Neural cell (in vitro differentiated cells): ENCODE data around the gene FARP2. TPM values are rescaled to one million over a fixed set of nuclear protein-coding genes. Genes with fewer than 3 reads are reported as not detected.

Experiments
- H2AFZ ChIP-seq: fragments of 200-600, 300-800 bp; sonication (generic), shearing (Covaris generic); 2 replicates; pipeline ENCODE4 v1.6.0; 2014; ENCODE audit warnings: low read depth, mild to moderate bottlenecking, antibody characterized with exemption, low read length, moderate library complexity
- H3F3A ChIP-seq: fragments of 200-600 bp; shearing (Covaris generic); 2 replicates; pipeline ENCODE4 v1.6.1; 2016; ENCODE audit warnings: mild to moderate bottlenecking, moderate library complexity, mixed read lengths, antibody characterized with exemption, low read length; ENCODE audit not compliant: insufficient read depth, poor library complexity, severe bottlenecking
- H3K27ac ChIP-seq: fragments of 200-600, 300-800 bp; sonication (generic), shearing (Covaris generic); 2 replicates; pipeline ENCODE4 v1.5.1; 2014; ENCODE audit warnings: mild to moderate bottlenecking, low read length, moderate library complexity
- H3K27me3 ChIP-seq: fragments of 300-800, 200-600 bp; sonication (generic), shearing (Covaris generic); 2 replicates; pipeline ENCODE4 v1.6.0; 2014; ENCODE audit warnings: mild to moderate bottlenecking, low read depth, low read length, moderate library complexity; ENCODE audit not compliant: insufficient read depth
- H3K36me3 ChIP-seq: fragments of 300-800, 200-600 bp; sonication (generic), shearing (Covaris generic); 2 replicates; pipeline ENCODE4 v1.5.1; 2014; ENCODE audit warnings: mild to moderate bottlenecking, antibody characterized with exemption, low read length, moderate library complexity; ENCODE audit not compliant: insufficient read depth
- H3K4me2 ChIP-seq: fragments of 300-800, 200-600 bp; sonication (generic), shearing (Covaris generic); 2 replicates; pipeline ENCODE4 v1.6.0; 2014; ENCODE audit warnings: mild to moderate bottlenecking, low read length
- H3K4me3 ChIP-seq: fragments of 300-800, 200-600 bp; sonication (generic), shearing (Covaris generic); 2 replicates; pipeline ENCODE4 v1.5.1; 2014; ENCODE audit warnings: mild to moderate bottlenecking, low read length, moderate library complexity
- H3K79me2 ChIP-seq: fragments of 200-600 bp; shearing (Covaris generic); replicated peaks from 2 replicates; pipeline ENCODE4 v1.6.0; 2014; ENCODE audit warnings: mild to moderate bottlenecking, low read length, moderate library complexity; ENCODE audit not compliant: insufficient read depth
- H3K9ac ChIP-seq: fragments of 300-800, 200-600 bp; sonication (generic), shearing (Covaris generic); 2 replicates; pipeline ENCODE4 v1.6.1; 2016; ENCODE audit warnings: mild to moderate bottlenecking, low read length, mixed read lengths
- H3K9me2 ChIP-seq: fragments of 200-600 bp; shearing (Covaris generic); 2 replicates; pipeline ENCODE4 v1.6.1; 2016; ENCODE audit warnings: mild to moderate bottlenecking, low read length, mixed read lengths; ENCODE audit not compliant: insufficient read depth
- H3K9me3 ChIP-seq: fragments of 200-600, 300-800 bp; sonication (generic), shearing (Covaris generic); 2 replicates; pipeline ENCODE4 v1.6.1; 2016; ENCODE audit warnings: mild to moderate bottlenecking, mixed run types, low read length, moderate library complexity, mixed read lengths
- H4K20me1 ChIP-seq: fragments of 200-600 bp; shearing (Covaris generic); 2 replicates; pipeline ENCODE4 v1.6.1; 2016; ENCODE audit warnings: mild to moderate bottlenecking, mixed run types; ENCODE audit not compliant: insufficient read depth
- EP300 ChIP-seq: fragments of 450-650 bp; conservative IDR thresholded peaks from 2 replicates; pipeline ENCODE4 v1.6.1; 2014; ENCODE audit warnings: antibody characterized with exemption, mild to moderate bottlenecking, moderate library complexity; ENCODE audit not compliant: poor library complexity, severe bottlenecking
- EZH2 ChIP-seq: fragments of 200-600, 300-800 bp; shearing (Covaris generic), sonication (generic); IDR thresholded peaks from 2 replicates; pipeline ENCODE4 v1.6.1; 2014; ENCODE audit warnings: antibody characterized with exemption, low read length, borderline replicate concordance, mild to moderate bottlenecking; ENCODE audit not compliant: insufficient read depth, poor library complexity, severe bottlenecking
- MXI1 ChIP-seq: fragments of 450-650 bp; conservative IDR thresholded peaks from 2 replicates; pipeline ENCODE4 v1.6.1; 2014; ENCODE audit warnings: antibody characterized with exemption, mild to moderate bottlenecking; ENCODE audit not compliant: poor library complexity, severe bottlenecking
- POLR2AphosphoS5 ChIP-seq: IDR thresholded peaks from 2 replicates; pipeline ENCODE4 v1.6.1; 2012
- RAD21 ChIP-seq: fragments of 450-650 bp; conservative IDR thresholded peaks from 2 replicates; pipeline ENCODE4 v1.6.1; 2014; ENCODE audit warnings: antibody characterized with exemption, mild to moderate bottlenecking, moderate library complexity
- SMC3 ChIP-seq: fragments of 450-650 bp; conservative IDR thresholded peaks from 2 replicates; pipeline ENCODE4 v1.6.1; 2014; ENCODE audit warnings: antibody characterized with exemption, mild to moderate bottlenecking, moderate library complexity; ENCODE audit not compliant: poor library complexity
- TAF1 ChIP-seq: IDR thresholded peaks from 2 replicates; pipeline ENCODE4 v1.6.1; 2012; ENCODE audit warnings: low read depth
- polyA plus RNA-seq: library from polyadenylated mRNA; depleted of rRNA; stranded (reverse); fragments of >200 nt; gene quantifications from 2 replicates; pipeline ENCODE4 v1.2.3, GENCODE V29; 2014
- TF ChIP-seq, protein P1 (sequence below): fragments of 450-650 bp; IDR thresholded peaks from 2 replicates; pipeline ENCODE4 v1.5.1; 2014; ENCODE audit warnings: antibody characterized with exemption, mild to moderate bottlenecking, moderate library complexity; ENCODE audit not compliant: poor library complexity, severe bottlenecking
- TF ChIP-seq, protein P2 (sequence below): IDR thresholded peaks from 2 replicates; pipeline ENCODE4 v1.6.1; 2012; ENCODE audit warnings: borderline replicate concordance

Gene FARP2
- polyA plus RNA-seq, 1 donor from 2014 or later = 13.3 TPM

DNA sequence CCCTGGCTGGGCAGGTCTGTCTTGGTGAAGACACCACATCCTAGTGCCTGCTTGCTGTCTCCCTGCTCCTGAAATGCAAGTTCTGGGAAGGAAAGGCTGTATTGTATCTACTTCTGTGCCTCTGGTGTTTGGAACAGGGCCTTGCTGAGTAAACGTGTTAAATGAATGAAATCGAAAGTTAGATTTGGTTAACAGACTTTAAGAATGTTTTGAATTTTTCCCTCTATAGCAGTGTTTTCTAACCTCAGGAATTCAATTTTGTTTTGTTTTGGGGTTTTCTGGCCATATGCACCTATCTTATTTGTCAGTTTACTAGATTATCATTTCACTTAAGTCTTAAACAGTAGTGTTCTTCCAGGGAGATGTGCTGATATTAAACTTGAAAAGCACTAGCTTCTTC, 20.7 kb downstream of the FARP2 start:
- H3F3A ChIP-seq = no peaks in the 10 kb centered on the region
- H3K36me3 ChIP-seq = no peaks in the 10 kb centered on the region
- TF ChIP-seq EP300 = no peak
- TF ChIP-seq, protein P1, sequence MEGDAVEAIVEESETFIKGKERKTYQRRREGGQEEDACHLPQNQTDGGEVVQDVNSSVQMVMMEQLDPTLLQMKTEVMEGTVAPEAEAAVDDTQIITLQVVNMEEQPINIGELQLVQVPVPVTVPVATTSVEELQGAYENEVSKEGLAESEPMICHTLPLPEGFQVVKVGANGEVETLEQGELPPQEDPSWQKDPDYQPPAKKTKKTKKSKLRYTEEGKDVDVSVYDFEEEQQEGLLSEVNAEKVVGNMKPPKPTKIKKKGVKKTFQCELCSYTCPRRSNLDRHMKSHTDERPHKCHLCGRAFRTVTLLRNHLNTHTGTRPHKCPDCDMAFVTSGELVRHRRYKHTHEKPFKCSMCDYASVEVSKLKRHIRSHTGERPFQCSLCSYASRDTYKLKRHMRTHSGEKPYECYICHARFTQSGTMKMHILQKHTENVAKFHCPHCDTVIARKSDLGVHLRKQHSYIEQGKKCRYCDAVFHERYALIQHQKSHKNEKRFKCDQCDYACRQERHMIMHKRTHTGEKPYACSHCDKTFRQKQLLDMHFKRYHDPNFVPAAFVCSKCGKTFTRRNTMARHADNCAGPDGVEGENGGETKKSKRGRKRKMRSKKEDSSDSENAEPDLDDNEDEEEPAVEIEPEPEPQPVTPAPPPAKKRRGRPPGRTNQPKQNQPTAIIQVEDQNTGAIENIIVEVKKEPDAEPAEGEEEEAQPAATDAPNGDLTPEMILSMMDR = no peak
- TF ChIP-seq MXI1 = no peak
- no peak for TF ChIP-seq RAD21
- no peak for TF ChIP-seq SMC3
- TF ChIP-seq, protein P2, sequence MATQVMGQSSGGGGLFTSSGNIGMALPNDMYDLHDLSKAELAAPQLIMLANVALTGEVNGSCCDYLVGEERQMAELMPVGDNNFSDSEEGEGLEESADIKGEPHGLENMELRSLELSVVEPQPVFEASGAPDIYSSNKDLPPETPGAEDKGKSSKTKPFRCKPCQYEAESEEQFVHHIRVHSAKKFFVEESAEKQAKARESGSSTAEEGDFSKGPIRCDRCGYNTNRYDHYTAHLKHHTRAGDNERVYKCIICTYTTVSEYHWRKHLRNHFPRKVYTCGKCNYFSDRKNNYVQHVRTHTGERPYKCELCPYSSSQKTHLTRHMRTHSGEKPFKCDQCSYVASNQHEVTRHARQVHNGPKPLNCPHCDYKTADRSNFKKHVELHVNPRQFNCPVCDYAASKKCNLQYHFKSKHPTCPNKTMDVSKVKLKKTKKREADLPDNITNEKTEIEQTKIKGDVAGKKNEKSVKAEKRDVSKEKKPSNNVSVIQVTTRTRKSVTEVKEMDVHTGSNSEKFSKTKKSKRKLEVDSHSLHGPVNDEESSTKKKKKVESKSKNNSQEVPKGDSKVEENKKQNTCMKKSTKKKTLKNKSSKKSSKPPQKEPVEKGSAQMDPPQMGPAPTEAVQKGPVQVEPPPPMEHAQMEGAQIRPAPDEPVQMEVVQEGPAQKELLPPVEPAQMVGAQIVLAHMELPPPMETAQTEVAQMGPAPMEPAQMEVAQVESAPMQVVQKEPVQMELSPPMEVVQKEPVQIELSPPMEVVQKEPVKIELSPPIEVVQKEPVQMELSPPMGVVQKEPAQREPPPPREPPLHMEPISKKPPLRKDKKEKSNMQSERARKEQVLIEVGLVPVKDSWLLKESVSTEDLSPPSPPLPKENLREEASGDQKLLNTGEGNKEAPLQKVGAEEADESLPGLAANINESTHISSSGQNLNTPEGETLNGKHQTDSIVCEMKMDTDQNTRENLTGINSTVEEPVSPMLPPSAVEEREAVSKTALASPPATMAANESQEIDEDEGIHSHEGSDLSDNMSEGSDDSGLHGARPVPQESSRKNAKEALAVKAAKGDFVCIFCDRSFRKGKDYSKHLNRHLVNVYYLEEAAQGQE = no peak
- TF ChIP-seq TAF1 = no peak
- no peaks in the 10 kb centered on the region for H3K9me2 ChIP-seq
- H3K79me2 ChIP-seq = no peaks in the 10 kb centered on the region
- no peak overlapping the region for H3K9ac ChIP-seq
- H3K9me3 ChIP-seq = no peaks in the 10 kb centered on the region
- H3K27ac ChIP-seq = no peak overlapping the region
- no peak overlapping the region for H3K4me2 ChIP-seq
- no peak overlapping the region for H3K4me3 ChIP-seq
- H2AFZ ChIP-seq = no peak overlapping the region
- no peaks in the 10 kb centered on the region for H3K27me3 ChIP-seq
- H4K20me1 ChIP-seq = no peaks in the 10 kb centered on the region

DNA sequence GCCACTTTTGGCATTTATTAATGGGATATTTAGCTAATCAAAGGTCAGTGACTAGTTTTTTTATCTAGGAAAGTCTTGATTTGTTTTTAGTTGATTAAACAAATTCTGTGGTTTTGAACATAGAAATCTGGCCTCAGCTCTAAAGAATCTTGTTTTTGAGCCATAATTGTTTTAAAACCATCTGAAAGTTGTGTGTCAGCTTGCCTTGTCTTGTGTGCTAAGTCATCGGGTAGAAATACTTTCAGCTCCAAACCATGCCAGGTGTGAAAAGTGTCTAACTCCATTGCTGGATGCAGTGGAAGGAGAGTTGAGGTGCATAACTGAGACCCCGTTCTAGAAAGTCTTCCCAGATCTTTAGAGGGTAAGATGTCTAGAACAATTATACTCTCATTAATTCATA, 22.7 kb downstream of the FARP2 start:
- TF ChIP-seq, protein P1 = no peak
- TF ChIP-seq TAF1 (no peak), RAD21 (no peak), EP300 (no peak), POLR2AphosphoS5 (no peak), EZH2 (no peak), SMC3 (no peak)
- Histone ChIP-seq H3K4me2 (no peak overlapping the region), H3K9me2 (no peaks in the 10 kb centered on the region), H3K27ac (no peak overlapping the region), H2AFZ (no peak overlapping the region), H3F3A (no peaks in the 10 kb centered on the region), H3K36me3 (no peaks in the 10 kb centered on the region), H3K79me2 (no peaks in the 10 kb centered on the region), H3K27me3 (no peaks in the 10 kb centered on the region), H3K4me3 (no peak overlapping the region), H3K9me3 (no peaks in the 10 kb centered on the region), H4K20me1 (no peaks in the 10 kb centered on the region), H3K9ac (no peak overlapping the region)
